NAMALWA (cell line): Measurements from ENCODE around the gene DYRK3.
A peak's percentile ranks its signal among the peaks of the same experiment; 100 is the strongest.

ENCODE experiments used
- DNase-seq: peaks from one replicate; pipeline ENCODE4 v3.0.0-alpha.2; 2015; ENCODE audit warnings: low spot score

The DYRK3 gene

GRCh38 chr1:206661161-206661820, 26.0 kb downstream of the DYRK3 start:
- no peak for DNase-seq

GRCh38 chr1:206662396-206663092, 27.2 kb downstream of the DYRK3 start:
- DNase-seq = no peak

DNA sequence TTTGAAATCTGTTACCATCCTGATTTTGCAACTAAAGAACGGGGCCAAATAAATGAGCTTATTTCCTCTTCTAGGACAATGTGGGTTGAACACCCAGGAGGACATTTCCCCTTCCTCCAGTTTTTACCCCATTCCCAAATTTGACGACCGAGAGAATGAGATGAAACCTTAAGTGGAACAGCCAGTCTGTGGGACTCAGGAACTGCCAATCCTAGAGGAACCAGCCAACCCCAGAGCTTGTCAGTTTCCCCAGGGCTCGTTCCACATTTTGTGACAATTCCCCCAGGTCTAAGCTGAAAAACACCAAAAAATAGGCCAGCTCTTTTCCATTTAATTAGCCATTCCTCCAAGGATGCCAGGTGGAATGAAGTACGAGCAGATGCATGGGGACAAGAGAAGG, 28.0 kb downstream of the DYRK3 start:
- DNase-seq = no peak

DNA sequence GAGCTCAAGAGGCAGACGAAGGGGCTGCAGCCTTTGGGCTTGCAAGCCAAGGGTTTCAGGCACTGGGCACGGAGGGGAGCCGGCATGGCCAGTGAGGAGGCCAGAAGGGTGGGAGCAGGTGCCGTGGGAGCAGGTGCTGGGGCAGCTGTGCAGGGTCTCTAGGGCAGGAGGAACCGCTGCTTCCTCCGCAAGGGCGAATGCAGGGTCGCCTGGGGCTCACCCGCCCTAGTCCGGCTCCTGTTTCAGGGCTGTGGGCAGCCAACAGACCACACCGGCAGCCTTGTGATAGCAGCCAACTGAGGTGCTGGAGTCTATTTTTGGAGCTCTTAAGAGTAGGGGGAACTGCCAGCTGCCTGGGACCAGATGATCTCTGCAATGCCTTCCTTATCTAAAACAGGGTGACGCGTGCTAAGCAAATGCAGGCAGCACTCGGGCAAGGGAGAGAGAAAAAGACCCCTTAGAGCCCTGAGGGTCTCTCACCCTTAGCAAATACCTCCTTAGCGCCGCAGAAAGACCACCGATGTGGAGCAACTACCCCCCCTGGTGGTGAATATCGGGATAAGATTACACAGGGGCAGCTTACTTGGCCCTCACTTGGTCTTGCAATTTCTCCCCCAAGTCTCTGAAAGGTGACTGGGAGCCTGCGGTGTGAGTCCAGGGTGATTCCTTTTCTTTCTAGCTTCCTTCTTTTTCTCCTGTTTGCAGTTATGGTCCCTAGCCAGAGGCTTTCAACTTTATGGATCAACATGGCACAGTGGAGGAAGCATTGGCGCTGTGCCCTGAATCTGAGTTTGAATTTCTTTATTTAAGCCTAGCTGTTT, 28.7 kb downstream of the DYRK3 start:
- peak; percentile 91 for DNase-seq

DNA sequence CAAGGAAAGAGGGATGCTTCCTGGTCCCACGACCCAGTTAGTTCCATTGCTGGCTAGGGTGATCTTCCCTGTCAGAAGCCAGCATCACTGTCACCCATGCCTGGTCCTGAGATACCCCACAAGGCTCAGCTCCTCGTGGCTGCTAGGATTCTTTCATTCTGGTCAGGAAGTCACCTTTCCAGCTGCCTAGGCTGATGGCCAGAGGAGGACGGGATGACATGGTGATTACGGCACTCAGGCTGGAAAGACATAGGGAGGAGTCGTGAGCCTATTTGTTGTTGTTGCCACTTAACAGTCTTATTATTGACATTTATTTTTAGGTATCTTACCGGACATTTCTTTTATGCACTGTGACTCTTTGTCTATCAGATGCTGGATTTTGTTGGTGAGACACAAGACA, 29.4 kb downstream of the DYRK3 start:
- DNase-seq = no peak

DNA sequence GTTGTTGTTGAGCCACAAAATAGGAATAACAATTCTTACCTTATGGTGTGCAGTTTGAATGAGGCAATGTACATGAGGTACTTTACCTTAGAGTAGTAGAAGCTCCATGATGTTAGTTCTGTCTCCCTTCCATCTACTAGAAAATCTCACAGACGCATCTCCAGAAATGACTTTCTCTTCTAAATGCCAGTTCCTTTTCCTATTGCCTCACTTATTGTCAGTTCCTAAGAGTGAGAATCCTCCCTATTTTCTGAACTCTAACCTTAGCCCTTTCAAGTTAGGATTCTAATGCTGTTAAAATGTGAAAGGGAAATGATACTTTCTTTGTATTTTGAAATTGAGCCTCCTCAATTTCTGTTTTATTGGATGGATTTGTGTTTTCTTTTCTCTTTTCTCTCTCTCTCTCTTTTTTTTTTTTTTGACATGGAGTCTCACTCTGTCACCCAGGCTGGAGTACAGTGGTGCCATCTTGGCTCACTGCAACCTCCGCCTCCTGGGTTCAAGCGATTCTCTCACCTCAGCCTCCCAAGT, 30.8 kb downstream of the DYRK3 start:
- DNase-seq = no peak

GRCh38 chr1:206666954-206667665, 31.8 kb downstream of the DYRK3 start:
- DNase-seq = no peak

DNA sequence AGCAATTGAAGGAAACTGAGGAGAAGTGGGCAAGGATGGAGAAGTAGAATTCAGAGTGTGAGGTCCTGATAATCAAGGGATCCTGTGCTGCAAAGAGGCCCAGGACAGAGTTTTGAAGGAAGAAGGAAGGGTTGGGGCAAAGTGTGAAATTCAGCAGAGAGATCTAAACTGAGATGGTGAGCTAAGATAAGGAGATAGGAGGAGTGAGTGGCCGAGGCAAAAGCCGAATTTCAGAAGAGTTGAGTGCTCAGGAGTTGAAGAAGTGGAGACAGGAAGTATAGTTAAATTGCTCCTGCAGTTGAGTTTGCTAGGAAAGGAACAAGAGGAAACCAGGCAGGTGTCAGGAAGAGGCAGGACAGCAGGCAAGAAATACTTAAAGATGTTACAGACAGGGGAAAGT, 33.0 kb downstream of the DYRK3 start:
- DNase-seq = no peak

- no peak for DNase-seq
Observed at GRCh38 chr1:206668874-206669410, 33.6 kb downstream of the DYRK3 start.

DNA sequence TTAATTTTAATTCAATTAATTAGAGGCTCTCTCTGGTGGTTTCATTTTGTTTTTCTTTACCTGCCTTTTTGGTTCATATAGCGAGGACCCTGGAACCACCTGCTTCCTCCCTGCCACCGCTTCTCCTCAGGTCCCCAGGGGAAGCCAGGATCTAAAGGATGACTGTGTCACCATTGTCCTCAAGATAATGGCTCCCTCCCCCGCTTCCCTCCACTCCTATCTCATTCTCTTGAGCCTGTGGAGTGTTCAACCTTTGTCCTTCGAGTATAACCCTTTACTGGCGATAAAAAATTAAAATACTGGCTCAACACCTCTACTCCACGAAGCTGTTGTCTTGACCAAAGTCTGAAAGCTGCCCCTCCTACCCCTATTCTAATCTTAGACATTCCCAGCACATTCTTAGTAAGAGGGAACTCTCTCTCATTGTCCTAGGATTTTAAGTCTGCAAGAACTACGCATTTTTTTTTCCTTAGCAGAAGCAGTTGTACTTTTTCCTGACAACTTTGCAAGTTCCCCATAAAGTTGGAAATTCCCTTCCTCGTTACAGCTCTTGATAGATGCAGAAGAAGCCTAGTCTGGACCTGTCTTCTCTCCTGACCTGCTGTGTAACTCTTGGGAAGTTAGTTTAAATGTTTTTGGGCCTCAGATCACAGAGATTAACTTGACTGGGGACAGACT, 36.8 kb downstream of the DYRK3 start:
- DNase-seq = no peak

DNA sequence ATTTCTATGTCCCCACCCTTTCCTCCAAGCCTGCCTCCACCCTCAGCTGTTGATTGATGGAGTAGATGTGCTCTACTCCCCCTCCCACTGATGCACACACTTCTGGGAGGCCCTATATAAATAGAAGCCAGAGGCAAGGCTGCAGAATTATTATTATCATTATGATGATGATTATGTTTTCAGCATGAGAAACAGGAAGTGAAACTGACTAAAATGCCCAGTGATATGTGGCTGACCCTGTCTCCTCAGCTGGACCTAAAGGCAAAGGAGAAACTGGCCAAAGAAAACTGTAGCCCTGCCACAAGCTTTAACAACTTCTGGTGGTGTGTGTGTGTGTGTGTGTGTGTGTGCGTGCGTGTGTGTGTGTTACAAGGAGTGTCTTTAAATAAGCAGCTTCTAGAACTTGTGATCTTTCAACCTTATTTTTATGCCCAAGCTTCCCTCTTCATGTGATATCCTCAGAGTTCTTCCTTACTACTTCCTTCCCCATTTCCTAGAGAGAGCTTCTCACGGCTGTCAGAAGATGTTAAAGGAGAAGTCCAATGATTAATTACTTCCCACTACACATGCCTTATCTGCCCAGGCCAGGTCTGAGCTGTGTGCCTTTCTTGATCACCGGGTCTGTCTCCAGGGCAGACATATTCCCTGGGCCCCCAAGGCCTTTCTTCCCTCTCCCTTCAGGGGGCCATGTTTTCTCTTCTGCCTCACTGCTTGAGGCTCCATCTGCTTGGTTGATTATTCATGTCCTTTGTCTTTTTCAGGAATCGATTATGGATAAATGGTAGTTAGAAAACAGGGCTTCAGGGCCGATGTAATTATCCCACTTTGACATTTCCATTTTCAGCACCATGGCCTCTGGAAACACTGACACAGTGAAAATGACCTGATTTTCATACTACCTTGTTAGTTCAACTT, 37.8 kb downstream of the DYRK3 start:
- peak; percentile 47 for DNase-seq

DNA sequence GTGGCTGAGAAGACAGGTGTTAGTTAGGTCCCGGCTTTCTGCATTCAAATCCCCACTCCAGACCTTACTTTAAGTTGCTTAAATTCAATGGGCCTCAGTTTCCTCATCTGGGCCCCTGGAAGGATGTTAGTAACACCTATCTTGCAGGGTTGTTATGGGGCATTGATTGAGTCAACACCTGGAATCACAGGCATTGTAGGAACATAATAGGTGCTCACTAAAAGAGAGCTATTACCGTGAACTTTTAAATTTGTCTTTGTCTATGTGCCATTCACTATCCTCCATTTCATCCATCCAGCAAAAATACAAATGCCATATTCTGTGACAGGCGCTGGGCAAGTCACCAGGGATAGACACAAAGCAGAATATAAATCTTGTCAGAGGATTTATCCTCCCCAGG, 38.9 kb downstream of the DYRK3 start:
- no peak for DNase-seq

DNA sequence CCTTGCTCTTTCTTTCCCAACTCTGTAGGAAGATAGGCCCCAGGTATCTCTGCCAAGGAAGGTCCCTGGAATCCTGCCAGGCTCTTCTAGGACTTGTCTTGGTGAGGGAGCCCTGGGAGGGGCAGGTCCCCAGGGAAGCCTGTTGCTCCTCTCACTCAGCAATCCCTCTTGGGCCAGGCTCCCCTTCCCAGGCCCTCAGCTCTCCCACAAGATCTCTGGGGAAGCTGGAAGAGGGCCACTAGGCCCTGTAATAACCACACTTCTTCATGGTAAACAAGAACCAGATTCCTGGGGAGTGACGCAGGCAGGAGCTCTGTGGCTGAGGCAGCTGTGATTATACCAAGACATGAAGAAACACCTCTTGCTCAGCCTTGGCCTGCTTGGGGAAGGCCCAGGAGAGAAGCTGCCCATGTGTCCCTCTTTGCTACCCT, 39.4 kb downstream of the DYRK3 start:
- no peak for DNase-seq

GRCh38 chr1:206676499-206676898, 41.2 kb downstream of the DYRK3 start:
- DNase-seq = no peak

DNA sequence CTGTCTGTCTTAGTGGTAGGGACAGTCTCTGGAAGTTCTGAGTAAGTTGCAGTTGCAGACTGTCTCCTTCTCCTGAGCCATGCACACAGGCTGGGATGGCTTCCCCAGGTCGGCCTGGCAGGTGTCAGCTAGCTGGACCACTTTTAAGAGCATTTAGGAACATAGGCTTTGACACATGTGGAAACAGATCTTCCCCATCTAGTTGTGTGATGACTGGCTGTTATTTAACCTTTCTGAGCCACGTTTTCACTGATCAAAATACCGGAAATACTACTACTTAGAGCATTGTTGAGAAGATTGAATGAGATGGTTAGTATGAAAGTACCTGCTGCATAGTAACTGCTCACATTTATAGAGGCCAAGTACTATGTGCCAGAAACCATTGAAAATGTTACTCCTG, 43.2 kb downstream of the DYRK3 start:
- peak; percentile 22 for DNase-seq

GRCh38 chr1:206679738-206680211, 44.4 kb downstream of the DYRK3 start:
- DNase-seq = peak; percentile 93

DNA sequence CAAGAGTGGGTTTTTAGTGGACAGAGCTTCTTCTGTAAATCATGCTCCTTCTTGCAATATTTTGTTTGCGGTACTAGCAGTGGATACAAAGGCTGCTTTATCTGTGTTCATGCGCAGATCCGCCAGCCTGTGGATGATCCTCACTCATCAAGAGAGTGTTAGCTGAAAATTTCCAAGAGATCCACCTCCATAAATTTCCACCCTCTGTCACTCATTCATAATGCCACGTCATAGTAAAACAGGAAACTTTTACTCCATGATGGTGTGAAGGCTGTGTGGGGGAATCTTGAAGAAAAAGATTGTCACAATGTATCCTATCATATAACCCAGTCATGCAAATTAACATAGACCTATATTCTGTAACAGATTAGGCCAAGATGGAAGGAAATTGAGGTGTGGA, 44.9 kb downstream of the DYRK3 start:
- DNase-seq = no peak

GRCh38 chr1:206681359-206681758, 46.0 kb downstream of the DYRK3 start:
- no peak for DNase-seq

DNA sequence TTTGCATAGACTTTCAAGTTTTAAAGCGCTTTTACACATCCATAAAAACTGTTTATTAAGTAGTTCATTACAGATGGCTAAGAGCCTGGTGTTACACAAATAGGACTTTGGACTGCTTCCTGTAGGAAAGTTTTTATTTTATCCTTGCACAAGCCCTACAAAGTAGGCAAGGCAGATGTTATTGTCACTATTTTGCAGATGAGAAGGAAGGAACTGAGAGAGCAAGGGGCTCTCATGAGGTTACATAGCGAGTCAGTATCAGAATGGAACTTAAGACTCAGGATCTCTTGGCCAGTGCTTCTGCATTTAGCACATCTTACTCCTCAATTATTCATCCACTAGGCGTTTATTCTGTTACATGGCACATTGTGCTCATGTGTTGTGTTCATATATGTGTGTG, 46.8 kb downstream of the DYRK3 start:
- DNase-seq = peak; percentile 62

DNA sequence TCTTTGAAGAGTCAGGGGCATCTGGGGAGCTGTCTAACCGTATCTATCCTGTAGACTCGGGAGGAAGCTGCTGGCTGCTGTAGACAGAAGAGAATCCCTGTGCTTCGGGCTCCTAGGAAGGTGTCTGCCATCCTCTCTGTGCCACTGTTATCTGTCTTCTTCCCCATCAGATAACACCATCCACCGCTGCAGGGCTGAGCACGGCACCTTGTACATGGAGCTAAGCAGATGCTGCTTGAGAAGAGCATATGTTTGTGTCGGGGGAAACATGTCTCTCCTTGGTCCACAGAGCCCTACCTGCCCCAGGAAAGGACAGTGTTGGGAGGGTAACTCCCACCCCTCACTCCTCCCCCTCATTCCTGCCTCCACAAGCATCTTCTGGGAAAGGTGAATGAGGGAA, 48.0 kb downstream of the DYRK3 start:
- no peak for DNase-seq
